Liver (tissue), 3 donors: ENCODE results near the gene GPRIN3.

Experiments
- EGR1 ChIP-seq, 2 donors: IDR thresholded peaks; 2 replicates each; pipeline ENCODE4 v1.6.1; 2016 to 2018; ENCODE audit warnings: antibody characterized with exemption in 2 of 2, low read depth in 2 of 2
- GABPA ChIP-seq, 2 donors: IDR thresholded peaks in 1 of 2; conservative IDR thresholded peaks in 1 of 2; 2 replicates each; pipeline ENCODE4 v1.6.1; 2016; ENCODE audit warnings: antibody characterized with exemption in 2 of 2, mild to moderate bottlenecking in 1 of 2, moderate library complexity in 1 of 2
- HNF4A ChIP-seq, 2 donors: conservative IDR thresholded peaks; 2 replicates each; pipeline ENCODE4 v1.6.1; 2016; ENCODE audit warnings: antibody characterized with exemption in 2 of 2, mild to moderate bottlenecking in 2 of 2
- JUND ChIP-seq, 2 donors: IDR thresholded peaks; 2 replicates each; pipeline ENCODE4 v1.6.1; 2016; ENCODE audit warnings: antibody characterized with exemption in 2 of 2
- RAD21 ChIP-seq, 2 donors: IDR thresholded peaks; 2 replicates each; pipeline ENCODE4 v1.6.1; 2016; ENCODE audit warnings: antibody characterized with exemption in 2 of 2, mild to moderate bottlenecking in 2 of 2
- SP1 ChIP-seq: IDR thresholded peaks from 2 replicates; pipeline ENCODE4 v1.6.1; 2018; ENCODE audit warnings: antibody characterized with exemption, mild to moderate bottlenecking
- YY1 ChIP-seq: IDR thresholded peaks from 2 replicates; pipeline ENCODE4 v1.6.1; 2016; ENCODE audit warnings: antibody characterized with exemption, mild to moderate bottlenecking
- TF ChIP-seq, protein P1 (sequence below): fragments of 150-350 bp; IDR thresholded peaks from 2 replicates; pipeline ENCODE4 v1.5.1; 2017; ENCODE audit warnings: improper control_type of control experiment, low read depth, low read length; ENCODE audit not compliant: missing input control
- TF ChIP-seq, protein P2 (sequence below): IDR thresholded peaks from 2 replicates; pipeline ENCODE4 v1.6.1; 2016; ENCODE audit warnings: antibody characterized with exemption
- TF ChIP-seq, protein P3 (sequence below): IDR thresholded peaks from 2 replicates; pipeline ENCODE4 v1.6.1; 2016; ENCODE audit warnings: antibody characterized with exemption, mild to moderate bottlenecking
- TF ChIP-seq, protein P4 (sequence below): IDR thresholded peaks from 2 replicates; pipeline ENCODE4 v1.6.1; 2016; ENCODE audit warnings: antibody characterized with exemption
- donor health status: healthy.
- donor health status: healthy.

DNA sequence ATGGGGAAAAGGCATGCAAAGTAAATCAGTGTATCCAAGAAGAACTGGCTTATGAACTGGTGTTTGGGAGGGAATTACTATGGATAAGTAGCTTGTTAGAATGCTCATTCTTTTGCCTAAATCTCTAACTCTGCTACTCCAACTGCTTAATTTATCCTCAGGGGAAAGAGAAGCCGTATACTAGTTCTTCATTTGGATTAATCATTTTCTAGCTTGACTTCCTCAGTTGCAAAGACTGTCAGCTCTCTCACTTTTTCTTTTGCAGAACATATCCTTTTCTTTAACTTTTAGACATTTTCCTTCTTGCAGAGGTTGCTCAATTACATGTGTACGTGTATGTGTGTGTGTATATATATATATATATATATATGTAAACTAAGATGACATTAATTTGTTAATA is 21.9 kb downstream of the GPRIN3 start:
- TF ChIP-seq, protein P1, sequence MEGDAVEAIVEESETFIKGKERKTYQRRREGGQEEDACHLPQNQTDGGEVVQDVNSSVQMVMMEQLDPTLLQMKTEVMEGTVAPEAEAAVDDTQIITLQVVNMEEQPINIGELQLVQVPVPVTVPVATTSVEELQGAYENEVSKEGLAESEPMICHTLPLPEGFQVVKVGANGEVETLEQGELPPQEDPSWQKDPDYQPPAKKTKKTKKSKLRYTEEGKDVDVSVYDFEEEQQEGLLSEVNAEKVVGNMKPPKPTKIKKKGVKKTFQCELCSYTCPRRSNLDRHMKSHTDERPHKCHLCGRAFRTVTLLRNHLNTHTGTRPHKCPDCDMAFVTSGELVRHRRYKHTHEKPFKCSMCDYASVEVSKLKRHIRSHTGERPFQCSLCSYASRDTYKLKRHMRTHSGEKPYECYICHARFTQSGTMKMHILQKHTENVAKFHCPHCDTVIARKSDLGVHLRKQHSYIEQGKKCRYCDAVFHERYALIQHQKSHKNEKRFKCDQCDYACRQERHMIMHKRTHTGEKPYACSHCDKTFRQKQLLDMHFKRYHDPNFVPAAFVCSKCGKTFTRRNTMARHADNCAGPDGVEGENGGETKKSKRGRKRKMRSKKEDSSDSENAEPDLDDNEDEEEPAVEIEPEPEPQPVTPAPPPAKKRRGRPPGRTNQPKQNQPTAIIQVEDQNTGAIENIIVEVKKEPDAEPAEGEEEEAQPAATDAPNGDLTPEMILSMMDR: no peak
- TF ChIP-seq, protein P2, sequence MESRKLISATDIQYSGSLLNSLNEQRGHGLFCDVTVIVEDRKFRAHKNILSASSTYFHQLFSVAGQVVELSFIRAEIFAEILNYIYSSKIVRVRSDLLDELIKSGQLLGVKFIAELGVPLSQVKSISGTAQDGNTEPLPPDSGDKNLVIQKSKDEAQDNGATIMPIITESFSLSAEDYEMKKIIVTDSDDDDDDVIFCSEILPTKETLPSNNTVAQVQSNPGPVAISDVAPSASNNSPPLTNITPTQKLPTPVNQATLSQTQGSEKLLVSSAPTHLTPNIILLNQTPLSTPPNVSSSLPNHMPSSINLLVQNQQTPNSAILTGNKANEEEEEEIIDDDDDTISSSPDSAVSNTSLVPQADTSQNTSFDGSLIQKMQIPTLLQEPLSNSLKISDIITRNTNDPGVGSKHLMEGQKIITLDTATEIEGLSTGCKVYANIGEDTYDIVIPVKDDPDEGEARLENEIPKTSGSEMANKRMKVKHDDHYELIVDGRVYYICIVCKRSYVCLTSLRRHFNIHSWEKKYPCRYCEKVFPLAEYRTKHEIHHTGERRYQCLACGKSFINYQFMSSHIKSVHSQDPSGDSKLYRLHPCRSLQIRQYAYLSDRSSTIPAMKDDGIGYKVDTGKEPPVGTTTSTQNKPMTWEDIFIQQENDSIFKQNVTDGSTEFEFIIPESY: no peak
- TF ChIP-seq YY1 (no peak), JUND (IDR thresholded peaks at IDR 0.05) (no peak), GABPA (IDR thresholded peaks at IDR 0.05 in 1 of 2, conservative IDR thresholded peaks at IDR 0.05 in 1 of 2) (no peak), RAD21 (IDR thresholded peaks at IDR 0.05) (no peak), SP1 (no peak), HNF4A (conservative IDR thresholded peaks at IDR 0.05) (no peak), EGR1 (IDR thresholded peaks at IDR 0.05; ENCODE audit: low read depth in 2 of 2) (no peak)
- TF ChIP-seq, protein P3, sequence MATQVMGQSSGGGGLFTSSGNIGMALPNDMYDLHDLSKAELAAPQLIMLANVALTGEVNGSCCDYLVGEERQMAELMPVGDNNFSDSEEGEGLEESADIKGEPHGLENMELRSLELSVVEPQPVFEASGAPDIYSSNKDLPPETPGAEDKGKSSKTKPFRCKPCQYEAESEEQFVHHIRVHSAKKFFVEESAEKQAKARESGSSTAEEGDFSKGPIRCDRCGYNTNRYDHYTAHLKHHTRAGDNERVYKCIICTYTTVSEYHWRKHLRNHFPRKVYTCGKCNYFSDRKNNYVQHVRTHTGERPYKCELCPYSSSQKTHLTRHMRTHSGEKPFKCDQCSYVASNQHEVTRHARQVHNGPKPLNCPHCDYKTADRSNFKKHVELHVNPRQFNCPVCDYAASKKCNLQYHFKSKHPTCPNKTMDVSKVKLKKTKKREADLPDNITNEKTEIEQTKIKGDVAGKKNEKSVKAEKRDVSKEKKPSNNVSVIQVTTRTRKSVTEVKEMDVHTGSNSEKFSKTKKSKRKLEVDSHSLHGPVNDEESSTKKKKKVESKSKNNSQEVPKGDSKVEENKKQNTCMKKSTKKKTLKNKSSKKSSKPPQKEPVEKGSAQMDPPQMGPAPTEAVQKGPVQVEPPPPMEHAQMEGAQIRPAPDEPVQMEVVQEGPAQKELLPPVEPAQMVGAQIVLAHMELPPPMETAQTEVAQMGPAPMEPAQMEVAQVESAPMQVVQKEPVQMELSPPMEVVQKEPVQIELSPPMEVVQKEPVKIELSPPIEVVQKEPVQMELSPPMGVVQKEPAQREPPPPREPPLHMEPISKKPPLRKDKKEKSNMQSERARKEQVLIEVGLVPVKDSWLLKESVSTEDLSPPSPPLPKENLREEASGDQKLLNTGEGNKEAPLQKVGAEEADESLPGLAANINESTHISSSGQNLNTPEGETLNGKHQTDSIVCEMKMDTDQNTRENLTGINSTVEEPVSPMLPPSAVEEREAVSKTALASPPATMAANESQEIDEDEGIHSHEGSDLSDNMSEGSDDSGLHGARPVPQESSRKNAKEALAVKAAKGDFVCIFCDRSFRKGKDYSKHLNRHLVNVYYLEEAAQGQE: no peak
- TF ChIP-seq, protein P4, sequence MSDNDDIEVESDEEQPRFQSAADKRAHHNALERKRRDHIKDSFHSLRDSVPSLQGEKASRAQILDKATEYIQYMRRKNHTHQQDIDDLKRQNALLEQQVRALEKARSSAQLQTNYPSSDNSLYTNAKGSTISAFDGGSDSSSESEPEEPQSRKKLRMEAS: no peak
